ENCODE data around the gene LPIN3.

GRCh38 chr20:41304424-41305079, 36.1 kb upstream of the LPIN3 start:
- TF ChIP-seq CTCF (IDR thresholded peaks at IDR 0.05) (no peak), POLR2A (IDR thresholded peaks at IDR 0.05) (no peak)

Data from upper lobe of left lung (tissue), 4 donors.